IMR-90 (cell line): Measurements from ENCODE around the gene PPP6R3. TPM values are rescaled to one million over a fixed set of nuclear protein-coding genes. Genes with fewer than 3 reads are reported as not detected.

Source experiments
- ATAC-seq: fragments of 200-7000 bp; cut with Tn5 transposase; 2 replicates; pipeline ENCODE4 v1.9.1; 2020; ENCODE audit warnings: low read depth, mild to moderate bottlenecking, moderate library complexity
- BruUV-seq: library from RNA; stranded (reverse); fragments of 400-500 nt; replicated peaks from 2 replicates; lab custom pipeline; 2021; lab: Mats Ljungman, UMichigan
- CTCF ChIA-PET: fragments of 300-600 bp; formaldehyde crosslinking; extraction: SDS; loops from one replicate; lab custom pipeline; 2021; ENCODE audit warnings: antibody characterized with exemption; lab: Yijun Ruan, JAX
- POLR2A ChIA-PET: fragments of 300-600 bp; sonication (Branson Sonifier 250); formaldehyde crosslinking; loops from one replicate; lab custom pipeline; 2022; ENCODE audit warnings: antibody characterized with exemption; ENCODE audit not compliant: unreplicated experiment; lab: Charles Lee
- DNase-seq: peaks from one replicate; pipeline ENCODE4 v3.0.0; 2013
- H2AFZ ChIP-seq: replicated peaks from 2 replicates; pipeline ENCODE3; 2013; ENCODE audit warnings: low read length, mild to moderate bottlenecking; ENCODE audit not compliant: poor library complexity
- H2AK5ac ChIP-seq: 2 replicates; pipeline ENCODE4 v1.6.1; 2013; ENCODE audit warnings: low read depth, low read length, inconsistent platforms
- H2AK9ac ChIP-seq: replicated peaks from 2 replicates; pipeline ENCODE3; 2013; ENCODE audit warnings: mild to moderate bottlenecking, low read depth, low read length, moderate library complexity; ENCODE audit not compliant: poor library complexity
- H2BK120ac ChIP-seq: 2 replicates; pipeline ENCODE4 v1.6.1; 2013; ENCODE audit warnings: low read depth, low read length, inconsistent platforms
- H2BK15ac ChIP-seq: 3 replicates; pipeline ENCODE4 v1.6.1; 2013; ENCODE audit warnings: low read depth, low read length, inconsistent platforms
- H2BK20ac ChIP-seq: 2 replicates; pipeline ENCODE4 v1.6.1; 2013; ENCODE audit warnings: low read depth, mild to moderate bottlenecking, inconsistent platforms, low read length, moderate library complexity
- H2BK5ac ChIP-seq: 2 replicates; pipeline ENCODE4 v1.6.1; 2013; ENCODE audit warnings: mild to moderate bottlenecking, low read depth, low read length, inconsistent platforms; ENCODE audit not compliant: poor library complexity, severe bottlenecking
- H3K14ac ChIP-seq: replicated peaks from 2 replicates; pipeline ENCODE4 v1.6.1; 2013; ENCODE audit warnings: low read depth, low read length, inconsistent platforms
- H3K18ac ChIP-seq: 2 replicates; pipeline ENCODE4 v1.6.1; 2013; ENCODE audit warnings: low read depth, low read length, control low read depth
- H3K23ac ChIP-seq: 2 replicates; pipeline ENCODE4 v1.6.1; 2013; ENCODE audit warnings: low read depth, low read length, inconsistent platforms
- H3K27ac ChIP-seq: 2 replicates; pipeline ENCODE4 v1.5.1; 2013; ENCODE audit warnings: mild to moderate bottlenecking, control low read depth, low read length; ENCODE audit not compliant: insufficient read depth
- H3K27me3 ChIP-seq: 2 replicates; pipeline ENCODE4 v1.6.1; 2013; ENCODE audit warnings: low read length; ENCODE audit not compliant: control insufficient read depth, insufficient read depth
- H3K36me3 ChIP-seq: 2 replicates; pipeline ENCODE4 v1.6.1; 2013; ENCODE audit warnings: low read length, mixed read lengths; ENCODE audit not compliant: control insufficient read depth, insufficient read depth
- H3K4ac ChIP-seq: 2 replicates; pipeline ENCODE4 v1.6.1; 2013; ENCODE audit warnings: low read depth, low read length, inconsistent platforms
- H3K4me1 ChIP-seq: 2 replicates; pipeline ENCODE4 v1.6.1; 2013; ENCODE audit warnings: low read length, mixed read lengths; ENCODE audit not compliant: control insufficient read depth, insufficient read depth
- H3K4me2 ChIP-seq: 2 replicates; pipeline ENCODE4 v1.6.1; 2013; ENCODE audit warnings: low read depth, mild to moderate bottlenecking, control low read depth, low read length, moderate library complexity
- H3K4me3 ChIP-seq: 2 replicates; pipeline ENCODE4 v1.5.1; 2013; ENCODE audit warnings: low read depth, mild to moderate bottlenecking, control low read depth, low read length, moderate library complexity; ENCODE audit not compliant: insufficient read depth
- H3K56ac ChIP-seq: 2 replicates; pipeline ENCODE4 v1.6.1; 2013; ENCODE audit warnings: low read length, inconsistent platforms; ENCODE audit not compliant: insufficient read depth; ENCODE audit errors: extremely low read depth
- H3K79me1 ChIP-seq, 2 experiments: 2 replicates each; pipeline ENCODE4 v1.6.1; 2013; ENCODE audit warnings: low read length in 2 of 2, inconsistent platforms in 1 of 2, low read depth in 1 of 2
- H3K9ac ChIP-seq: 2 replicates; pipeline ENCODE4 v1.6.1; 2013; ENCODE audit warnings: low read depth, low read length, control low read depth
- H3K9me1 ChIP-seq: 2 replicates; pipeline ENCODE4 v1.6.1; 2013; ENCODE audit warnings: low read length, inconsistent platforms; ENCODE audit not compliant: insufficient read depth
- H3K9me3 ChIP-seq: 2 replicates; pipeline ENCODE4 v1.6.1; 2013; ENCODE audit warnings: low read length; ENCODE audit not compliant: control insufficient read depth, insufficient read depth
- H4K20me1 ChIP-seq: 2 replicates; pipeline ENCODE4 v1.6.1; 2013; ENCODE audit warnings: low read length, inconsistent platforms; ENCODE audit not compliant: insufficient read depth
- H4K5ac ChIP-seq: 2 replicates; pipeline ENCODE4 v1.6.1; 2013; ENCODE audit warnings: mild to moderate bottlenecking, low read depth, low read length, control low read depth
- H4K8ac ChIP-seq, 2 experiments: 2 replicates each; pipeline ENCODE4 v1.6.1; 2013; ENCODE audit warnings: low read depth in 2 of 2, low read length in 2 of 2, control low read depth in 1 of 2, inconsistent platforms in 1 of 2
- H4K91ac ChIP-seq: 2 replicates; pipeline ENCODE4 v1.6.1; 2013; ENCODE audit warnings: low read depth, low read length, inconsistent platforms; ENCODE audit not compliant: insufficient read depth
- BHLHE40 ChIP-seq: fragments of 150-350 bp; IDR thresholded peaks from 2 replicates; pipeline ENCODE4 v1.6.1; 2016; ENCODE audit warnings: mild to moderate bottlenecking, low read depth, low read length
- CEBPB ChIP-seq: IDR thresholded peaks from 2 replicates; pipeline ENCODE4 v1.6.1; 2012; ENCODE audit warnings: low read depth, low read length, improper control_type of control experiment
- CHD1 ChIP-seq: IDR thresholded peaks from 2 replicates; pipeline ENCODE4 v1.6.1; 2012; ENCODE audit warnings: low read depth, low read length, improper control_type of control experiment
- FOS ChIP-seq: fragments of 150-350 bp; IDR thresholded peaks from 2 replicates; pipeline ENCODE4 v1.6.1; 2016; ENCODE audit warnings: low read depth, low read length
- MAFK ChIP-seq: IDR thresholded peaks from 2 replicates; pipeline ENCODE4 v1.6.1; 2012; ENCODE audit warnings: low read depth, low read length, improper control_type of control experiment
- MAZ ChIP-seq: IDR thresholded peaks from 2 replicates; pipeline ENCODE4 v1.6.1; 2012; ENCODE audit warnings: low read depth, mild to moderate bottlenecking, low read length, improper control_type of control experiment, moderate library complexity, borderline replicate concordance
- MXI1 ChIP-seq: IDR thresholded peaks from 2 replicates; pipeline ENCODE4 v1.6.1; 2012; ENCODE audit warnings: low read depth, mild to moderate bottlenecking, low read length, moderate library complexity, borderline replicate concordance
- NFE2L2 ChIP-seq: fragments of 150-350 bp; IDR thresholded peaks from 2 replicates; pipeline ENCODE4 v1.6.1; 2016; ENCODE audit warnings: low read depth, mild to moderate bottlenecking, low read length
- POLR2A ChIP-seq: IDR thresholded peaks from 2 replicates; pipeline ENCODE4 v1.6.1; 2012; ENCODE audit warnings: mild to moderate bottlenecking, low read depth, low read length
- RAD21 ChIP-seq: IDR thresholded peaks from 2 replicates; pipeline ENCODE4 v1.6.1; 2012; ENCODE audit warnings: low read length, improper control_type of control experiment
- RCOR1 ChIP-seq: IDR thresholded peaks from 2 replicates; pipeline ENCODE4 v1.6.1; 2012; ENCODE audit warnings: mild to moderate bottlenecking, low read length, improper control_type of control experiment; ENCODE audit not compliant: insufficient replicate concordance
- SMC3 ChIP-seq: fragments of 150-350 bp; IDR thresholded peaks from 2 replicates; pipeline ENCODE4 v1.6.1; 2016; ENCODE audit warnings: low read depth, mild to moderate bottlenecking, antibody characterized with exemption, low read length, moderate library complexity
- WGBS, 2 experiments: methylation state at CpG; one replicate each; pipeline versions ENCODE4 v1.1.5 to v1.1.7; 2013; ENCODE audit warnings: missing lambda C conversion rate in 2 of 2; ENCODE audit not compliant: insufficient read length in 1 of 2; ENCODE audit errors: extremely low coverage in 2 of 2; 5-methylcytosine and 5-hydroxymethylcytosine counted together
- dilution Hi-C: fragments of 300-500 bp; cut with HindIII; formaldehyde crosslinking; loops from one replicate; pipeline ENCODE4 v1.14.3; 2018; ENCODE audit warnings: low sequenced_read_pairs; ENCODE audit not compliant: unreplicated experiment
- in situ Hi-C: fragments of 300-500 bp; cut with MboI; formaldehyde crosslinking; loops from 3 replicates; pipeline ENCODE4 v1.14.3; 2019; ENCODE audit warnings: low sequenced_read_pairs, inconsistent platforms, mixed read lengths
- intact Hi-C: fragments of 100-400 bp; cut with micrococcal nuclease; formaldehyde crosslinking; loops from 2 replicates; pipeline ENCODE4 v1.10.0; 2022
- polyA plus RNA-seq, 3 experiments: library from polyadenylated mRNA; depleted of rRNA; stranded (reverse); fragments of >200 nt; gene quantifications; 2 replicates each; pipeline ENCODE4 v1.2.3, GENCODE V29; 2012; ENCODE audit warnings: low replicate concordance in 1 of 3
- total RNA-seq: library from RNA; depleted of rRNA; stranded (reverse); fragments of >200 nt; gene quantifications from 2 replicates; pipeline ENCODE4 v1.2.3, GENCODE V29; 2012
- TF ChIP-seq, protein P1 (sequence below): fragments of 150-350 bp; IDR thresholded peaks from 2 replicates; pipeline ENCODE4 v1.6.1; 2016; ENCODE audit warnings: low read depth, mild to moderate bottlenecking, low read length, moderate library complexity, borderline replicate concordance
- TF ChIP-seq, protein P2 (sequence below): conservative IDR thresholded peaks from 2 replicates; pipeline ENCODE4 v1.5.1; 2012; ENCODE audit warnings: mild to moderate bottlenecking, low read depth, low read length, improper control_type of control experiment

PPP6R3 gene
- total and polyA plus RNA-seq, 2 of the 4 experiments (the other 2 are of a cell fraction): 29.0 to 123 TPM

DNA sequence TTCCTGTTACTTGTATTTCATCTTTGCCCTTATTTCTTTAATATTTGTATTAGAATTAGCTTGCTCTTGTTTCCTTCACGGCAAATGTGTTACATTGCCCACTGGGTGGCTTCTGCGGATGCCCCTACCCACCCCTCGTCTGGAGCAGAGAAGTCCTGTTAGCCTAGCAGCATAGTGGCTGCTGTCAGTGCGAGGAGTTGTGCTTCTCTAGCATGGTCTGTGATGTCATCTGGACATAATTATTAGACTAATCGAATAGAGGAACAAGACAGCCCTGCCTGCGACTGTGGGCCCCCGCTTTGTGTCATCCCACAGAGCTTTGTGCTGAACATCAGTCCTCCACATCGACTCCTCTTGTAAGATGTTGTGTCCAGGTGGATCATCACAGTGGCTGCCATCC is 74.5 kb downstream of the PPP6R3 start:
- dilution Hi-C loops (no loop called here), intact Hi-C loops (no loop called here), in situ Hi-C loops (no loop called here)
- no peak overlapping the region for H3K4me3 ChIP-seq
- no peak overlapping the region for H2AFZ ChIP-seq
- H3K9ac ChIP-seq: no peak overlapping the region
- peaks cover 69% of the 10 kb centered on the region for H4K20me1 ChIP-seq
- H3K9me3 ChIP-seq: no peaks in the 10 kb centered on the region
- no peak overlapping the region for H4K5ac ChIP-seq
- H3K36me3 ChIP-seq: peaks cover 16% of the 10 kb centered on the region
- H4K91ac ChIP-seq: no peak overlapping the region
- H2BK5ac ChIP-seq: no peak overlapping the region
- H3K4me1 ChIP-seq: no peaks in the 10 kb centered on the region
- no peak overlapping the region for H2BK120ac ChIP-seq
- no peak overlapping the region for H3K14ac ChIP-seq
- no TSS peak for BruUV-seq
- no peak overlapping the region for H3K23ac ChIP-seq
- peaks cover 19% of the 10 kb centered on the region; the same call in 1 of the 2 replicates for H3K9me1 ChIP-seq
- H3K27ac ChIP-seq: no peak overlapping the region
- no peak overlapping the region for H4K8ac ChIP-seq
- H3K27me3 ChIP-seq: no peaks in the 10 kb centered on the region
- DNase-seq: no peak
- ChIA-PET CTCF (interaction anchor here (1.3 kb wide), 1 partner anchor 10 kb away, joined by 3 read pairs; no protein-coding TSS in a partner anchor), POLR2A (no interaction called here)
- no peak for ATAC-seq
- H2BK15ac ChIP-seq: no peak overlapping the region
- no peak overlapping the region for H2BK20ac ChIP-seq
- H3K18ac ChIP-seq: no peak overlapping the region
- no peak overlapping the region for H2AK9ac ChIP-seq
- 67% methylated on average over 1 of the region's 8 CpGs; no CpG with 5 or more reads in 1 of the 2 experiments for WGBS, 2 experiments
- H3K4ac ChIP-seq: no peak overlapping the region
- TF ChIP-seq, protein P1, sequence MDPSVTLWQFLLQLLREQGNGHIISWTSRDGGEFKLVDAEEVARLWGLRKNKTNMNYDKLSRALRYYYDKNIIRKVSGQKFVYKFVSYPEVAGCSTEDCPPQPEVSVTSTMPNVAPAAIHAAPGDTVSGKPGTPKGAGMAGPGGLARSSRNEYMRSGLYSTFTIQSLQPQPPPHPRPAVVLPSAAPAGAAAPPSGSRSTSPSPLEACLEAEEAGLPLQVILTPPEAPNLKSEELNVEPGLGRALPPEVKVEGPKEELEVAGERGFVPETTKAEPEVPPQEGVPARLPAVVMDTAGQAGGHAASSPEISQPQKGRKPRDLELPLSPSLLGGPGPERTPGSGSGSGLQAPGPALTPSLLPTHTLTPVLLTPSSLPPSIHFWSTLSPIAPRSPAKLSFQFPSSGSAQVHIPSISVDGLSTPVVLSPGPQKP: no peak
- TF ChIP-seq RAD21 (no peak), MAFK (no peak), MAZ (no peak), NFE2L2 (no peak), SMC3 (no peak), CEBPB (no peak), MXI1 (no peak), RCOR1 (no peak), FOS (no peak), CHD1 (no peak), POLR2A (no peak), BHLHE40 (no peak)
- TF ChIP-seq, protein P2, sequence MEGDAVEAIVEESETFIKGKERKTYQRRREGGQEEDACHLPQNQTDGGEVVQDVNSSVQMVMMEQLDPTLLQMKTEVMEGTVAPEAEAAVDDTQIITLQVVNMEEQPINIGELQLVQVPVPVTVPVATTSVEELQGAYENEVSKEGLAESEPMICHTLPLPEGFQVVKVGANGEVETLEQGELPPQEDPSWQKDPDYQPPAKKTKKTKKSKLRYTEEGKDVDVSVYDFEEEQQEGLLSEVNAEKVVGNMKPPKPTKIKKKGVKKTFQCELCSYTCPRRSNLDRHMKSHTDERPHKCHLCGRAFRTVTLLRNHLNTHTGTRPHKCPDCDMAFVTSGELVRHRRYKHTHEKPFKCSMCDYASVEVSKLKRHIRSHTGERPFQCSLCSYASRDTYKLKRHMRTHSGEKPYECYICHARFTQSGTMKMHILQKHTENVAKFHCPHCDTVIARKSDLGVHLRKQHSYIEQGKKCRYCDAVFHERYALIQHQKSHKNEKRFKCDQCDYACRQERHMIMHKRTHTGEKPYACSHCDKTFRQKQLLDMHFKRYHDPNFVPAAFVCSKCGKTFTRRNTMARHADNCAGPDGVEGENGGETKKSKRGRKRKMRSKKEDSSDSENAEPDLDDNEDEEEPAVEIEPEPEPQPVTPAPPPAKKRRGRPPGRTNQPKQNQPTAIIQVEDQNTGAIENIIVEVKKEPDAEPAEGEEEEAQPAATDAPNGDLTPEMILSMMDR: no peak
- H3K56ac ChIP-seq: no peak overlapping the region
- no peak overlapping the region for H2AK5ac ChIP-seq
- H3K79me1 ChIP-seq: peaks cover 62 to 89% of the 10 kb centered on the region in 2 experiments
- H3K4me2 ChIP-seq: no peak overlapping the region
